ENCODE data around the gene ZNF202. TPM values are rescaled to one million over a fixed set of nuclear protein-coding genes. Genes with fewer than 3 reads are reported as not detected.

ZNF202 gene
- total RNA-seq, 1 donor from 2014 or later: 10.6 TPM

DNA sequence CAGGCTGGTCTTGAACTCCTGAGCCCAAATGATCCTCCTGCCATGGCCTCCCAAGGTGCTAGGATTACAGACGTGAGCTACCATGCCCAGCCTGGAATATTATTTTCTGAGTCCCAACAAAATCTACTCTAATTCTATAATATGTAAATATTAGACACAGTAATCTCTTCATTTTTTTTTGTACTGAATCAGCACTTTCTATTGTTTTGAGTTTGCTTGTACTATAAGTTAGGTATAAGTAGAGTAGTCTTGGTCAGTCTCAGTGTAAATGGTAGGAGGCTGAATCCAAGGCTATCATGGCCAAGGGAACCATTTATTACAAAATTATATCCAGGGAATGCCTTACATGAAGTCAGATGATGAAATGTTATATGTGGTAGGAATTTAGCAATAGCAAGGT is 32.5 kb upstream of the ZNF202 start:
- H3K27ac ChIP-seq: no peak overlapping the region
- ATAC-seq (no peak), DNase-seq (no peak)
- no peaks in the 10 kb centered on the region for H3K4me1 ChIP-seq
- H3K9me3 ChIP-seq: no peaks in the 10 kb centered on the region
- intact Hi-C loops (cut with DNase I): no loop called here
- H3K27me3 ChIP-seq (ENCODE audit: low read depth): no peaks in the 10 kb centered on the region
- H3K36me3 ChIP-seq: no peaks in the 10 kb centered on the region
- H3K4me3 ChIP-seq: no peak overlapping the region
- TF ChIP-seq, protein P1, sequence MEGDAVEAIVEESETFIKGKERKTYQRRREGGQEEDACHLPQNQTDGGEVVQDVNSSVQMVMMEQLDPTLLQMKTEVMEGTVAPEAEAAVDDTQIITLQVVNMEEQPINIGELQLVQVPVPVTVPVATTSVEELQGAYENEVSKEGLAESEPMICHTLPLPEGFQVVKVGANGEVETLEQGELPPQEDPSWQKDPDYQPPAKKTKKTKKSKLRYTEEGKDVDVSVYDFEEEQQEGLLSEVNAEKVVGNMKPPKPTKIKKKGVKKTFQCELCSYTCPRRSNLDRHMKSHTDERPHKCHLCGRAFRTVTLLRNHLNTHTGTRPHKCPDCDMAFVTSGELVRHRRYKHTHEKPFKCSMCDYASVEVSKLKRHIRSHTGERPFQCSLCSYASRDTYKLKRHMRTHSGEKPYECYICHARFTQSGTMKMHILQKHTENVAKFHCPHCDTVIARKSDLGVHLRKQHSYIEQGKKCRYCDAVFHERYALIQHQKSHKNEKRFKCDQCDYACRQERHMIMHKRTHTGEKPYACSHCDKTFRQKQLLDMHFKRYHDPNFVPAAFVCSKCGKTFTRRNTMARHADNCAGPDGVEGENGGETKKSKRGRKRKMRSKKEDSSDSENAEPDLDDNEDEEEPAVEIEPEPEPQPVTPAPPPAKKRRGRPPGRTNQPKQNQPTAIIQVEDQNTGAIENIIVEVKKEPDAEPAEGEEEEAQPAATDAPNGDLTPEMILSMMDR (IDR thresholded peaks at IDR 0.05): no peak

DNA sequence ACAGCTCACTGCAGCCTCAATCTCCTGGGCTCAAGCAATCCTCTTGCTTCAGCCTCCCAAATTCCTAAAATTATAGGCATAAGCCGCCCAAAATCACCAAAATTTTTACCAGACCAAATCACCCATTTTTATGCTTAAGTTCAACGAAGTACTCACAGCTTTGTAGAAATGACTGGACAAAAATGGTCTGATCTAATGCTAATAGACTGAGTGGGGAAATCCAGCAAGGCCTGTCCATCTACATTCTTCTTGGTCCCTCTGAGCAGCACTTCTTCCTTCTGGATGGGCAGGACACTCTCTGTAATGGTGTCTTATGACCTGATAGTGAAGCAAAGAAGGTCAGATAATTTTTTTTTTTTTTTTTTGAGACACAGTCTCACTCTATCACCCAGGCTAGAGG is 31.6 kb upstream of the ZNF202 start:
- H3K36me3 ChIP-seq: no peaks in the 10 kb centered on the region
- H3K4me1 ChIP-seq: no peaks in the 10 kb centered on the region
- intact Hi-C loops (cut with DNase I): no loop called here
- ATAC-seq (no peak), DNase-seq (no peak)
- TF ChIP-seq, protein P1 (IDR thresholded peaks at IDR 0.05): no peak
- no peaks in the 10 kb centered on the region for H3K9me3 ChIP-seq
- H3K27ac ChIP-seq: no peak overlapping the region
- H3K27me3 ChIP-seq (ENCODE audit: low read depth): no peaks in the 10 kb centered on the region
- no peak overlapping the region for H3K4me3 ChIP-seq

GRCh38 chr11:123771664-123772063 is 30.2 kb upstream of the ZNF202 start:
- H3K4me1 ChIP-seq: no peaks in the 10 kb centered on the region
- no peaks in the 10 kb centered on the region for H3K9me3 ChIP-seq
- no peak for ATAC-seq
- TF ChIP-seq, protein P1 (IDR thresholded peaks at IDR 0.05): no peak
- no peak overlapping the region for H3K27ac ChIP-seq
- no peak overlapping the region for H3K4me3 ChIP-seq
- intact Hi-C loops (cut with DNase I): no loop called here
- H3K36me3 ChIP-seq: no peaks in the 10 kb centered on the region
- no peaks in the 10 kb centered on the region for H3K27me3 ChIP-seq (ENCODE audit: low read depth)
- no peak for DNase-seq

- H3K4me1 ChIP-seq: no peaks in the 10 kb centered on the region
- TF ChIP-seq, protein P1 (IDR thresholded peaks at IDR 0.05): no peak
- ATAC-seq: no peak
- no peak for DNase-seq
- H3K27ac ChIP-seq: no peak overlapping the region
- H3K9me3 ChIP-seq: no peaks in the 10 kb centered on the region
- H3K4me3 ChIP-seq: no peak overlapping the region
- no peaks in the 10 kb centered on the region for H3K27me3 ChIP-seq (ENCODE audit: low read depth)
- no peaks in the 10 kb centered on the region for H3K36me3 ChIP-seq
- intact Hi-C loops (cut with DNase I): no loop called here
These were observed 29.3 kb upstream of the ZNF202 start for GRCh38 chr11:123770712-123771111.

GRCh38 chr11:123765601-123766000 is 24.1 kb upstream of the ZNF202 start:
- Histone ChIP-seq H3K27me3 (ENCODE audit: low read depth) (no peaks in the 10 kb centered on the region), H3K27ac (no peak overlapping the region), H3K4me3 (no peak overlapping the region), H3K4me1 (no peaks in the 10 kb centered on the region), H3K36me3 (no peaks in the 10 kb centered on the region), H3K9me3 (no peaks in the 10 kb centered on the region)
- intact Hi-C loops (cut with DNase I): no loop called here
- TF ChIP-seq, protein P1 (IDR thresholded peaks at IDR 0.05): no peak
- no peak for ATAC-seq
- DNase-seq: no peak

DNA sequence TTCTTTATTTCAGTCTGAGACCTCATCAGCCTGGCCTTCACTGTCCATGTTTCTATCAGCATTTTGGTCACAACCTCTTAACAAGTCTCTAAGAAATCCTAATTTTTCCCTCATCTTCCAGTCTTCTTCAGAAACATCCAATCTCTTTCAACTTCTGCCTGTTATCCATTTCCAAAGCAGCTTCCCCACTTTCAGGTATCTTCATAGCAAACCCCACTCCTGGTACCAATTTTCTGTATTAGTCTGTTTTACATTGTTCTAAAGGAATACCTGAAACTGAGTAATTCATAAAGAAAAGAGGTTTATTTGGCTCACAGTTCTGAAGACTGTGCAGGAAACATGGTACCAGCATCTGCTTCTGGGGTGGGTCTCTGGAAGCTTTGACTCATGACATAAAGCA is 21.0 kb upstream of the ZNF202 start:
- no peak for DNase-seq
- no peaks in the 10 kb centered on the region for H3K27me3 ChIP-seq (ENCODE audit: low read depth)
- TF ChIP-seq, protein P1 (IDR thresholded peaks at IDR 0.05): no peak
- intact Hi-C loops (cut with DNase I): no loop called here
- H3K4me1 ChIP-seq: no peaks in the 10 kb centered on the region
- no peaks in the 10 kb centered on the region for H3K36me3 ChIP-seq
- H3K4me3 ChIP-seq: no peak overlapping the region
- no peak for ATAC-seq
- H3K9me3 ChIP-seq: no peaks in the 10 kb centered on the region
- no peak overlapping the region for H3K27ac ChIP-seq
